ENCODE results near the gene DPH7. TPM values are rescaled to one million over a fixed set of nuclear protein-coding genes. Genes with fewer than 3 reads are reported as not detected.

DPH7 gene
- total RNA-seq, 1 donor = 20.3 TPM

DNA sequence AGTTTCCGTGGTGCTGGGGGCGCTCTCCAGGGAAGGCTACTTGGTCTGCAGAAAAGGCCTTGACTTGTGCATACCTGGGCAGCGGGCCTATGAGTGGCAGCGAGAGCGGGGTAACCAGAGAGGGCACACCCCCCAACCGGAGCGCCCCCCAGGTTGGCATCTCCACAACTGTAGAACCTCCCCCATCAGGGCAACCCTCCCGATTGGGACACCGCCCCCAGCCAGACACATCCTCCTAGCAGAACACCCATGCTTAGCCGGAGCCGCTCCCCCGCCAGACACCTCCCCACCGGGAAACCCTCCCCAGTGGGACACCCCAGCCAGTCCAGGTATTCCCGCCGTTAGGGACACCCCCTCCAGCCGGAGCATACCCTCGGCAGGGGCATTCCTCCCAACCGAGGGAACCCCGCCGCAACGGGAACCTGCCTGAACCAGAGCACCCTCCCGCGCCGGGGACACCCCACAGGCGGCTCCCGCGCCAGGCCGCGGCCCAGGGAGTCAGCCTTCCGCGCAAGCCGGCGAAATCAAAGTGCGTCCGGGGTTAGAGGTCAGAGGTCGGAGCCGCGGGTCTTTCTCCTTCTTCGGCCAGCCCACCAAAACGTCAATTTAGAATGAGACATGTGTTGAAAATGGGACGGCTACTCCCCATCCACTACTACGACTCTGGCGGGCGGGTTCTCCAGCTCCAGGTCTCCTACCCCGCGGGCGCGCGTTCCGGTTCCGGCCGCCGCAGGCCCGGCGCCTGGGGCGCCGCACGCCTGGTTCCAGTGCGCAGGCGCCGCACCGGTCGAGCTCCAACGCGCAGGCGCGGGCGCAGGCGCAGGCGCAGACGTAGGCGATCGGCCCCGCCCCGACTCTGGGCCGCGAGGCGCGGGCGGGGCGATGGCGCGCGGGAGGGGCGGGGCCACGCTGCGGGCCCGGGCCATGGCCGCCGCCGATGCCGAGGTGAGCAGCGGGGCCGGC lies 39.7 kb upstream of the DPH7 start, which contains the start of gene EHMT1:
TSS of gene EHMT1 (plus strand) at position 901 of the 963 bp plus-strand sequence. CDS start at position 925, 24 bp downstream.
- H3K79me2 ChIP-seq (ENCODE audit: insufficient read depth, low read length) = peaks cover 60% of the 10 kb centered on the region
- H3K4me2 ChIP-seq (ENCODE audit: insufficient read depth, low read length) = peak within 1 kb of the TSS; percentile 93
- peak; percentile 100 for DNase-seq (ENCODE audit: insufficient read length, low spot score, missing footprints)
- H3K9me3 ChIP-seq (ENCODE audit: low read depth, low read length) = no peaks in the 10 kb centered on the region
- peak within 1 kb of the TSS; percentile 90 for H3K27ac ChIP-seq (ENCODE audit: low read depth, low read length)
- H2AFZ ChIP-seq (ENCODE audit: low read length) = peak within 1 kb of the TSS; percentile 92
- peaks cover 12% of the 10 kb centered on the region for H3K36me3 ChIP-seq (ENCODE audit: insufficient read depth, low read length)
- H4K20me1 ChIP-seq (ENCODE audit: insufficient read depth, low read length) = peaks cover 27% of the 10 kb centered on the region
- peak within 1 kb of the TSS; percentile 99 for H3K4me3 ChIP-seq (ENCODE audit: insufficient read depth, low read length)
- no peaks in the 10 kb centered on the region for H3K27me3 ChIP-seq (ENCODE audit: insufficient read depth, low read length)
- peaks cover 25% of the 10 kb centered on the region for H3K4me1 ChIP-seq (ENCODE audit: insufficient read depth, low read length)
- TF ChIP-seq, protein P1, sequence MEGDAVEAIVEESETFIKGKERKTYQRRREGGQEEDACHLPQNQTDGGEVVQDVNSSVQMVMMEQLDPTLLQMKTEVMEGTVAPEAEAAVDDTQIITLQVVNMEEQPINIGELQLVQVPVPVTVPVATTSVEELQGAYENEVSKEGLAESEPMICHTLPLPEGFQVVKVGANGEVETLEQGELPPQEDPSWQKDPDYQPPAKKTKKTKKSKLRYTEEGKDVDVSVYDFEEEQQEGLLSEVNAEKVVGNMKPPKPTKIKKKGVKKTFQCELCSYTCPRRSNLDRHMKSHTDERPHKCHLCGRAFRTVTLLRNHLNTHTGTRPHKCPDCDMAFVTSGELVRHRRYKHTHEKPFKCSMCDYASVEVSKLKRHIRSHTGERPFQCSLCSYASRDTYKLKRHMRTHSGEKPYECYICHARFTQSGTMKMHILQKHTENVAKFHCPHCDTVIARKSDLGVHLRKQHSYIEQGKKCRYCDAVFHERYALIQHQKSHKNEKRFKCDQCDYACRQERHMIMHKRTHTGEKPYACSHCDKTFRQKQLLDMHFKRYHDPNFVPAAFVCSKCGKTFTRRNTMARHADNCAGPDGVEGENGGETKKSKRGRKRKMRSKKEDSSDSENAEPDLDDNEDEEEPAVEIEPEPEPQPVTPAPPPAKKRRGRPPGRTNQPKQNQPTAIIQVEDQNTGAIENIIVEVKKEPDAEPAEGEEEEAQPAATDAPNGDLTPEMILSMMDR (IDR thresholded peaks at IDR 0.05; ENCODE audit: extremely low read depth, low read depth, low read length) = no peak

DNA sequence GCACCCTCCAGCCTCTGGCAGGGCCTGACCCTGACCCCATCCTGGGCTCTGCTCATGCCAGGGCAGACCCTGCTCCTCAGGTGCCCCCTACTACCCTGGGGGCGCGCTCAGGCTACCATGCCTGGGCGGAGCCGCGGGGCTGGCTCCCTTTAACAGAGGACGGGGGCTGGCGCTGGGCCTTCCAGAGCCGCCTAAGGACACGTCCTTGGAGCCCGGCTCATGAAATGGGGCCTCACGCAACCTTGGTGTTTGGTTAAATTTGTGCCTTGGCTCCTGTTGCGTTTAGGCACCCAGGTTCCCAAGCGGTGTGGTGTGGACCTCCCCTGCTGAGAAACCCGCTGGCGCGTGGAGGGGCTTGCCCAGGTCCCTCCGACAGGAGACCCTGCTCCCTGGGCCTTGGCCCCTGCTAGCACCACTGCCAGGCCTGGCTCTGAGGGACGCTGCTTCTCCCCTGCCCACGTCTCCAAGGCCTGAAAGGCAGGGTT lies 36.7 kb upstream of the DPH7 start:
- no peaks in the 10 kb centered on the region for H3K9me3 ChIP-seq (ENCODE audit: low read depth, low read length)
- H2AFZ ChIP-seq (ENCODE audit: low read length) = no peak overlapping the region
- DNase-seq (ENCODE audit: insufficient read length, low spot score, missing footprints) = peak; percentile 67
- H3K4me1 ChIP-seq (ENCODE audit: insufficient read depth, low read length) = peaks cover 24% of the 10 kb centered on the region
- H4K20me1 ChIP-seq (ENCODE audit: insufficient read depth, low read length) = peaks cover 13% of the 10 kb centered on the region
- peaks cover 12% of the 10 kb centered on the region for H3K36me3 ChIP-seq (ENCODE audit: insufficient read depth, low read length)
- H3K4me2 ChIP-seq (ENCODE audit: insufficient read depth, low read length) = no peak overlapping the region
- TF ChIP-seq, protein P1 (IDR thresholded peaks at IDR 0.05; ENCODE audit: extremely low read depth, low read depth, low read length) = no peak
- H3K27ac ChIP-seq (ENCODE audit: low read depth, low read length) = no peak overlapping the region
- peaks cover 33% of the 10 kb centered on the region for H3K79me2 ChIP-seq (ENCODE audit: insufficient read depth, low read length)
- no peaks in the 10 kb centered on the region for H3K27me3 ChIP-seq (ENCODE audit: insufficient read depth, low read length)
- H3K4me3 ChIP-seq (ENCODE audit: insufficient read depth, low read length) = no peak overlapping the region

DNA sequence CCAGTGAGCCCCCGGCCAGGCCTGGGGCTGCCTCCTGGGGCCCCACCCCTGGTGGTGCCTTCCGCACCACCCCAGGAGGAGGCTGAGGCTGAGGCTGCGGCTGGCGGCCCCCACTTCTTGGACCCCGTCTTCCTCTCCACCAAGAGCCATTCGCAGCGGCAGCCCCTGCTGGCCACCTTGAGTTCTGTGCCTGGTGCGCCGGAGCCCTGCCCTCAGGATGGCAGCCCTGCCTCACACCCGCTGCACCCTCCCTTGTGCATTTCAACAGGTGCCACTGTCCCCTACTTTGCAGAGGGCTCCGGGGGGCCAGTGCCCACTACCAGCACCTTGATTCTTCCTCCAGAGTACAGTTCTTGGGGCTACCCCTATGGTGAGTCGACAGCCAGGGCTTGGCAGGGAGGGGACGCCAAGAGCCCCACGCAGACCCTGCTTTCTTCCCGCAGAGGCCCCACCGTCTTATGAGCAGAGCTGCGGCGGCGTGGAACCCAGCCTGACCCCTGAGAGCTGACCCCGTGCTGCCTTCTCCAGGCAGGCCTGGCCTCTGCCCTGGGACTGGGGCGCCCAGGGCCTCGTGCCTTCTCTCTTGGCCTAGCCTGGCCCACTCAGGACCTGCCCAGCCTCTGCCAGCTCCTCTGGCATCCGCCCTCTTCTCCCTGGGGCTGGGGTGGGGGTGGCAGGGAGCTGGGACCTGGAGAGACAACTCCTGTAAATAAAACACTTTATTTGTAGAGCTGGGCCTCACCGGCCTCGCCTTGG lies 36.1 kb upstream of the DPH7 start:
- peaks cover 27% of the 10 kb centered on the region for H3K79me2 ChIP-seq (ENCODE audit: insufficient read depth, low read length)
- H2AFZ ChIP-seq (ENCODE audit: low read length) = no peak overlapping the region
- peaks cover 18% of the 10 kb centered on the region for H3K4me1 ChIP-seq (ENCODE audit: insufficient read depth, low read length)
- peaks cover 9% of the 10 kb centered on the region for H4K20me1 ChIP-seq (ENCODE audit: insufficient read depth, low read length)
- TF ChIP-seq, protein P1 (IDR thresholded peaks at IDR 0.05; ENCODE audit: extremely low read depth, low read depth, low read length) = no peak
- H3K4me3 ChIP-seq (ENCODE audit: insufficient read depth, low read length) = no peak overlapping the region
- no peak overlapping the region for H3K4me2 ChIP-seq (ENCODE audit: insufficient read depth, low read length)
- H3K27ac ChIP-seq (ENCODE audit: low read depth, low read length) = no peak overlapping the region
- peak; percentile 85 for DNase-seq (ENCODE audit: insufficient read length, low spot score, missing footprints)
- no peaks in the 10 kb centered on the region for H3K9me3 ChIP-seq (ENCODE audit: low read depth, low read length)
- no peaks in the 10 kb centered on the region for H3K27me3 ChIP-seq (ENCODE audit: insufficient read depth, low read length)
- peaks cover 12% of the 10 kb centered on the region for H3K36me3 ChIP-seq (ENCODE audit: insufficient read depth, low read length)
